K562 (cell line): ENCODE data around the gene PET100. TPM values are rescaled to one million over a fixed set of nuclear protein-coding genes. Genes with fewer than 3 reads are reported as not detected.

Experiments
- BCL6 ChIP-seq: fragments of 250-450 bp; sonication (Bioruptor Pico); IDR thresholded peaks from 2 replicates; pipeline ENCODE4 v1.4.0; 2020
- CREBBP ChIP-seq: IDR thresholded peaks from one replicate; pipeline ENCODE4 v1.6.1; 2012; ENCODE audit warnings: low read depth, mild to moderate bottlenecking, control low read depth, inconsistent platforms, low read length
- KHSRP ChIP-seq: fragments of 450-650 bp; IDR thresholded peaks from 2 replicates; pipeline ENCODE4 v1.6.1; 2017
- MEF2A ChIP-seq: IDR thresholded peaks from 2 replicates; pipeline ENCODE4 v1.6.1; 2011; ENCODE audit warnings: low read depth, mild to moderate bottlenecking, low read length, moderate library complexity; ENCODE audit not compliant: control insufficient read depth
- PTRF ChIP-seq: fragments of 450-650 bp; IDR thresholded peaks from 2 replicates; pipeline ENCODE4 v1.6.1; 2016; ENCODE audit warnings: mild to moderate bottlenecking, missing genetic modification characterization, missing compliant biosample characterization
- SMARCA5 ChIP-seq: fragments of 450-650 bp; IDR thresholded peaks from 2 replicates; pipeline ENCODE4 v1.6.1; 2016
- SNIP1 ChIP-seq: fragments of 450-650 bp; IDR thresholded peaks from 2 replicates; pipeline ENCODE4 v1.7.1; 2017; ENCODE audit warnings: low read depth, mild to moderate bottlenecking
- SRSF9 ChIP-seq: fragments of 200-400 bp; formaldehyde crosslinking; IDR thresholded peaks from 2 replicates; pipeline ENCODE4 v1.6.1; 2017; ENCODE audit warnings: low read depth, low read length, borderline replicate concordance
- ZKSCAN1 ChIP-seq: fragments of 150-350 bp; IDR thresholded peaks from 2 replicates; pipeline ENCODE4 v1.6.1; 2016; ENCODE audit warnings: low read depth, low read length
- ZNF316 ChIP-seq: fragments of 450-650 bp; IDR thresholded peaks from 2 replicates; pipeline ENCODE4 v1.6.1; 2016
- polyA plus RNA-seq, 8 experiments: library from polyadenylated mRNA; depleted of rRNA in 4 of 8; stranded (reverse) in 5 of 8; unstranded in 3 of 8; fragments of >200 nt; fragmentation: Nextera tagmentation in 2 of 8; fragmentation: Illumina TruSeq in 1 of 8; extraction: Ambion mirVana in 2 of 8; extraction: Trizol in 1 of 8; gene quantifications; 2 replicates each; pipeline versions ENCODE4 v1.2.1 to v1.2.3, GENCODE V29; 2011 to 2014; ENCODE audit warnings: inconsistent platforms in 1 of 8, missing spikeins in 1 of 8
- total RNA-seq, 7 experiments: library from RNA; depleted of rRNA in 6 of 7; stranded (reverse); fragments of >200 nt in 6 of 7; fragmentation: Illumina TruSeq in 2 of 7; extraction: Trizol in 2 of 7; gene quantifications; 2 replicates each; pipeline versions ENCODE4 v1.2.1 to v1.2.3, GENCODE V29; 2011 to 2021; ENCODE audit warnings: low replicate concordance in 1 of 7
- TF ChIP-seq, protein P1 (sequence below): fragments of 250-450 bp; sonication (Bioruptor Pico); IDR thresholded peaks from 2 replicates; pipeline ENCODE4 v1.8.0; 2022; ENCODE audit warnings: moderate library complexity, mild to moderate bottlenecking, inconsistent platforms
- TF ChIP-seq, protein P2 (sequence below): fragments of 200-800 bp; sonication (Bioruptor generic); IDR thresholded peaks from 2 replicates; pipeline ENCODE4 v1.6.1; 2016; ENCODE audit warnings: missing genetic modification characterization, missing compliant biosample characterization
- TF ChIP-seq, protein P3 (sequence below): IDR thresholded peaks from 2 replicates; pipeline ENCODE4 v1.6.1; 2012; ENCODE audit warnings: low read depth, low read length, improper control_type of control experiment, borderline replicate concordance
- TF ChIP-seq, protein P4 (sequence below): IDR thresholded peaks from 2 replicates; pipeline ENCODE4 v1.6.1; 2016; ENCODE audit warnings: missing genetic modification characterization, missing compliant biosample characterization

PET100 gene
- total and polyA plus RNA-seq, 9 of the 15 experiments (the other 6 are each of a cell fraction or from before 2014, with no cell fraction given), result 62.3 to 351 (median 98.3) TPM

DNA sequence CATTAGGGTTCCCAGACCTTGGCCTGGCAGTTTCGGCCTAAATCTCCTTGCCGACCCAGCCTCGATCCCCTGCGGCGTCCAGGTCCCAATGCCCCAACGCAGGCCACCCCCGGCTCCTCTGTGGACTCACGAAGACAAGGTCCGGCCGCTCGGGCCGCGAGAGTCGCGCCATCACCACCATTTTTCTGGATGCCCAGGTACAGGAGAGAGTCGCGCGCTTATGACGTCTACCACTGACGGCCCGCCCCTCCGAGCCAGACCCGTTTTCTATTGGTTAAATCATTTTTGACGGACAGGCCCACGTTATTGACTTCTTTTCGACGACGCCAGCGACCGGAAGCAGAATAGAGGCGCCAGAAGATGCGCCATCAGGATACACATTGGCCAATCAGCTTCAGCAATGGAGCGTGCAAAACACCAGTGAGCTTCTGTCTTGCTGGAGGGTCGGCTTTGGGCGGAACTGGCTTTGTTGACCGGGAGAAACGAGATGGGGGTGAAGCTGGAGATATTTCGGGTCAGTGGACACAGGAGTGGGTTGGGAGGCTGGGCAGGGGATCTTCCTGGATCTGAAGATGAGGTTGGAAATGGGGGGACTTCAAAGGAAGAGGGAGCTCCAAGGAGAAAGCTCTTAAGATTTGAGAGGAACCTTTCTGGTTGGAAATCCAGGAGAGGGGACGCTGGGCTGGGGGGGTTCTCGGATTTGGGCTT, at the start of gene PET100, which contains the start of gene XAB2 (continued):
- TF ChIP-seq, protein P1, sequence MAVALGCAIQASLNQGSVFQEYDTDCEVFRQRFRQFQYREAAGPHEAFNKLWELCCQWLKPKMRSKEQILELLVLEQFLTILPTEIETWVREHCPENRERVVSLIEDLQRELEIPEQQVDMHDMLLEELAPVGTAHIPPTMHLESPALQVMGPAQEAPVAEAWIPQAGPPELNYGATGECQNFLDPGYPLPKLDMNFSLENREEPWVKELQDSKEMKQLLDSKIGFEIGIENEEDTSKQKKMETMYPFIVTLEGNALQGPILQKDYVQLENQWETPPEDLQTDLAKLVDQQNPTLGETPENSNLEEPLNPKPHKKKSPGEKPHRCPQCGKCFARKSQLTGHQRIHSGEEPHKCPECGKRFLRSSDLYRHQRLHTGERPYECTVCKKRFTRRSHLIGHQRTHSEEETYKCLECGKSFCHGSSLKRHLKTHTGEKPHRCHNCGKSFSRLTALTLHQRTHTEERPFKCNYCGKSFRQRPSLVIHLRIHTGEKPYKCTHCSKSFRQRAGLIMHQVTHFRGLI (CRISPR knock-in tag), result no peak
- TF ChIP-seq BCL6 (CRISPR knock-in tag), result no peak
- no peak for TF ChIP-seq PTRF (tag)
- TF ChIP-seq, protein P2, sequence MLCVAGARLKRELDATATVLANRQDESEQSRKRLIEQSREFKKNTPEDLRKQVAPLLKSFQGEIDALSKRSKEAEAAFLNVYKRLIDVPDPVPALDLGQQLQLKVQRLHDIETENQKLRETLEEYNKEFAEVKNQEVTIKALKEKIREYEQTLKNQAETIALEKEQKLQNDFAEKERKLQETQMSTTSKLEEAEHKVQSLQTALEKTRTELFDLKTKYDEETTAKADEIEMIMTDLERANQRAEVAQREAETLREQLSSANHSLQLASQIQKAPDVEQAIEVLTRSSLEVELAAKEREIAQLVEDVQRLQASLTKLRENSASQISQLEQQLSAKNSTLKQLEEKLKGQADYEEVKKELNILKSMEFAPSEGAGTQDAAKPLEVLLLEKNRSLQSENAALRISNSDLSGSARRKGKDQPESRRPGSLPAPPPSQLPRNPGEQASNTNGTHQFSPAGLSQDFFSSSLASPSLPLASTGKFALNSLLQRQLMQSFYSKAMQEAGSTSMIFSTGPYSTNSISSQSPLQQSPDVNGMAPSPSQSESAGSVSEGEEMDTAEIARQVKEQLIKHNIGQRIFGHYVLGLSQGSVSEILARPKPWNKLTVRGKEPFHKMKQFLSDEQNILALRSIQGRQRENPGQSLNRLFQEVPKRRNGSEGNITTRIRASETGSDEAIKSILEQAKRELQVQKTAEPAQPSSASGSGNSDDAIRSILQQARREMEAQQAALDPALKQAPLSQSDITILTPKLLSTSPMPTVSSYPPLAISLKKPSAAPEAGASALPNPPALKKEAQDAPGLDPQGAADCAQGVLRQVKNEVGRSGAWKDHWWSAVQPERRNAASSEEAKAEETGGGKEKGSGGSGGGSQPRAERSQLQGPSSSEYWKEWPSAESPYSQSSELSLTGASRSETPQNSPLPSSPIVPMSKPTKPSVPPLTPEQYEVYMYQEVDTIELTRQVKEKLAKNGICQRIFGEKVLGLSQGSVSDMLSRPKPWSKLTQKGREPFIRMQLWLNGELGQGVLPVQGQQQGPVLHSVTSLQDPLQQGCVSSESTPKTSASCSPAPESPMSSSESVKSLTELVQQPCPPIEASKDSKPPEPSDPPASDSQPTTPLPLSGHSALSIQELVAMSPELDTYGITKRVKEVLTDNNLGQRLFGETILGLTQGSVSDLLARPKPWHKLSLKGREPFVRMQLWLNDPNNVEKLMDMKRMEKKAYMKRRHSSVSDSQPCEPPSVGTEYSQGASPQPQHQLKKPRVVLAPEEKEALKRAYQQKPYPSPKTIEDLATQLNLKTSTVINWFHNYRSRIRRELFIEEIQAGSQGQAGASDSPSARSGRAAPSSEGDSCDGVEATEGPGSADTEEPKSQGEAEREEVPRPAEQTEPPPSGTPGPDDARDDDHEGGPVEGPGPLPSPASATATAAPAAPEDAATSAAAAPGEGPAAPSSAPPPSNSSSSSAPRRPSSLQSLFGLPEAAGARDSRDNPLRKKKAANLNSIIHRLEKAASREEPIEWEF (CRISPR knock-in tag), result no peak
- TF ChIP-seq SNIP1, result no peak
- TF ChIP-seq SRSF9, result no peak
- TF ChIP-seq ZKSCAN1, result peak; percentile 21; the same call in 1 of the 2 replicates
- TF ChIP-seq CREBBP, result no peak
- TF ChIP-seq, protein P3, sequence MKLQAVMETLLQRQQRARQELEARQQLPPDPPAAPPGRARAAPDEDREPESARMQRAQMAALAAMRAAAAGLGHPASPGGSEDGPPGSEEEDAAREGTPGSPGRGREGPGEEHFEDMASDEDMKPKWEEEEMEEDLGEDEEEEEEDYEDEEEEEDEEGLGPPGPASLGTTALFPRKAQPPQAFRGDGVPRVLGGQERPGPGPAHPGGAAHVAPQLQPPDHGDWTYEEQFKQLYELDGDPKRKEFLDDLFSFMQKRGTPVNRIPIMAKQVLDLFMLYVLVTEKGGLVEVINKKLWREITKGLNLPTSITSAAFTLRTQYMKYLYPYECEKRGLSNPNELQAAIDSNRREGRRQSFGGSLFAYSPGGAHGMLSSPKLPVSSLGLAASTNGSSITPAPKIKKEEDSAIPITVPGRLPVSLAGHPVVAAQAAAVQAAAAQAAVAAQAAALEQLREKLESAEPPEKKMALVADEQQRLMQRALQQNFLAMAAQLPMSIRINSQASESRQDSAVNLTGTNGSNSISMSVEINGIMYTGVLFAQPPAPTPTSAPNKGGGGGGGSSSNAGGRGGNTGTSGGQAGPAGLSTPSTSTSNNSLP, result no peak
- no peak for TF ChIP-seq ZNF316
- TF ChIP-seq KHSRP, result peak; percentile 74
- no peak for TF ChIP-seq MEF2A
- TF ChIP-seq SMARCA5, result no peak
- TF ChIP-seq, protein P4, sequence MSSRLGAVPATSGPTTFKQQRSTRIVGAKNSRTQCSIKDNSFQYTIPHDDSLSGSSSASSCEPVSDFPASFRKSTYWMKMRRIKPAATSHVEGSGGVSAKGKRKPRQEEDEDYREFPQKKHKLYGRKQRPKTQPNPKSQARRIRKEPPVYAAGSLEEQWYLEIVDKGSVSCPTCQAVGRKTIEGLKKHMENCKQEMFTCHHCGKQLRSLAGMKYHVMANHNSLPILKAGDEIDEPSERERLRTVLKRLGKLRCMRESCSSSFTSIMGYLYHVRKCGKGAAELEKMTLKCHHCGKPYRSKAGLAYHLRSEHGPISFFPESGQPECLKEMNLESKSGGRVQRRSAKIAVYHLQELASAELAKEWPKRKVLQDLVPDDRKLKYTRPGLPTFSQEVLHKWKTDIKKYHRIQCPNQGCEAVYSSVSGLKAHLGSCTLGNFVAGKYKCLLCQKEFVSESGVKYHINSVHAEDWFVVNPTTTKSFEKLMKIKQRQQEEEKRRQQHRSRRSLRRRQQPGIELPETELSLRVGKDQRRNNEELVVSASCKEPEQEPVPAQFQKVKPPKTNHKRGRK (tag), result no peak
